NCI-H774 (cell line): ENCODE data around the gene EIF4G3.
A peak's percentile ranks its signal among the peaks of the same experiment; 100 is the strongest.
"Not testable (repeated sequence)": the region's sequence is repeated elsewhere in the genome, so short reads cannot be mapped to it uniquely, and the experiment has no call there.

Source experiments
- DNase-seq: peaks from one replicate; lab custom pipeline; 2025; lab: John Stamatoyannopoulos, UW

The EIF4G3 gene

DNA sequence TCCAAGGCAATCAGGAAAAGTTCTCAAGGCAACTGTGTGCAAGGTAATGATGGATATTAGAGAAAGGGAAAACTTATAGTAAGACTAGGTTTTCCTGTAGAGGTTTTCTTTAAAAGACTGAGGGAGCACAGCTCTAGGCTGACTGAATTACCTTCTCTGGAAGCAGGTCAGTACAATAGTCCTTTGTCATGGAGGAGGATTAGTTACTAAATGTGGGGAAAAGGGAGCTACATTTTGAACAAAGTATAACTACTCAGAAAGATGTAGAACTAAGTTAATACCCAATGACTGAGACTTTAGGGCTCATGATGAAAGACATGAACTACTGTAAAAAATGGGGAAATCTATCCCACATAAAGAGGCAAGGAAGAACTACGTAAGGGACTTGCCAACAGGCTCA lies 241.0 kb downstream of the EIF4G3 start:
- no peak for DNase-seq

GRCh38 chr1:20932437-20932977 lies 244.2 kb downstream of the EIF4G3 start:
- no peak for DNase-seq

GRCh38 chr1:20931930-20932436 lies 244.7 kb downstream of the EIF4G3 start:
- no peak for DNase-seq

GRCh38 chr1:20930427-20930826 lies 246.3 kb downstream of the EIF4G3 start:
- no peak for DNase-seq

DNA sequence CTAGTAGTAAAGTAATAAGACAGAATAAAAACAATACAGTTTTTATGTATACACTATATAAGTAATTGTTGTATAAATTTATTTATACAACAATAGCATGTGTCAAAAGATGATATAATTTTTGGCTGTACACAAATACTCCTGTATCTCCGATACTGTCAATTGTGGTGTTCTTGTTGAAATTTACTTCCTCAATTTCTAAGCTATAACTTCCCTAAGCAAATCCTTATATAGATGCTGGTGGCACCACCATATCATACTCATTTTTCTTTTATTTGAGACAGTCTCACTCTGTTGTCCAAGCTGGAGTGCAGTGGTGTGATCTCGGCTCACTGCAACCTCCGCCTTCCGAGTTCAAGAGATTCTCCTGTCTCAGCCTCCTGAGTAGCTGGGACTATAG lies 248.6 kb downstream of the EIF4G3 start:
- DNase-seq: no peak

- DNase-seq: no peak
Observed at GRCh38 chr1:20921285-20921684, 255.4 kb downstream of the EIF4G3 start.

GRCh38 chr1:20913242-20913641 lies 263.5 kb downstream of the EIF4G3 start:
- no peak for DNase-seq

- not testable (repeated sequence) for DNase-seq
Observed at GRCh38 chr1:20907526-20907925, 269.2 kb downstream of the EIF4G3 start.

- DNase-seq: no peak
Observed at GRCh38 chr1:20903437-20903836, 273.3 kb downstream of the EIF4G3 start.

DNA sequence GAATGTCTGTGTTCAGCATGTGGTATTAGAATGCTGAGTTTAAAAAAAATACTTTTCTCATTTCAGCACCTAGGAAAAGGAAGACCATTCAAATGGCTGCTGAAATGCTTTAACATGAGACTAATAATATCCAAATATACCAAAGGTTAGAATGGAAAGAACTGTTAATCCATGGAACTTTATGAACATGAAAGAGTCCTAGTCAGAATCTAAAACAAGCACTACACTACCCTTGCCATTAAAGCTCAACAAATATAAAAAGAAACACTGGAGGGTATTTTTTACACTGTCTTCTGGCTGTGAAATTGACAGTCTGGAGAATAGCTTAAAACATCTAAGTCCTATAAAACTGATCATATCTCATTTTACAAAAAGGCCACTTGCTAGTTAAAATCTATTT lies 276.6 kb downstream of the EIF4G3 start:
- no peak for DNase-seq

- DNase-seq: no peak
Observed at GRCh38 chr1:20899154-20899972, 277.3 kb downstream of the EIF4G3 start.

DNA sequence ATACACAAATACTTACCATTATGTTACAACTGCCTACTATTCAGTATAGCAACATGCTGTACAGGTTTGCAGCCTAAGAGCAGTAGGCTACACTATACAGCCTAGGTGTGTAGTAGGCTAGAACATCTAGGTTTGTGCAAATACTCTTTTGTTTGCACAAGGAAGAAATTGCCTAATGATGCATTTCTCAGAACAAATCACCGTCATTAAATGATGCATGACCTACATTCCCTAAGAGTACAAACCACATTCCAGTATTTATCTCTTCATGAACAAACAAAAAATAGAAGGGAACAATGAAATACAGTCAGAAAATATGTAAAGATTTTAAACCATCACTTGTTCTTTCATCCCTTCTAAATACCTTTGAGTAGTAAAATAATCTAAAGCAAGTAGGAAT lies 279.9 kb downstream of the EIF4G3 start:
- DNase-seq: peak; percentile 1

DNA sequence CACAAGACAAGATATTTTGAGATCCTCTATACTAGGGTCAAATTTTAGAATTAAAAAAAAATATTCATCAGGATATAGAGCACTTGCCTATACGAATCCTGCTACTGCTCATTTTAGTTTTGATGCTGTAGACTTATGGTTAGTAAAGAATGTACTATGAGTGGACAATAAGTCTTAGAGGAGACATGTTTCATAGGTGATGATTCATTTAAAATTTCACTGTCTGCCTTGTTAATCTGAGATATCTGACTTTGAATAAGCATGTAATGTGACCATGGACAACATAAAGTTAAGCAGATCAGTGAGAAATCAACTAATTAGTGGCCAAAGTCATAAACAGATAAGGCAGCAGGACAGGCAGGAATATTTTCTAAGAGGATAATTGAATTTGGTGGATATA lies 282.8 kb downstream of the EIF4G3 start:
- no peak for DNase-seq

GRCh38 chr1:20891091-20891490 lies 285.6 kb downstream of the EIF4G3 start:
- no peak for DNase-seq

DNA sequence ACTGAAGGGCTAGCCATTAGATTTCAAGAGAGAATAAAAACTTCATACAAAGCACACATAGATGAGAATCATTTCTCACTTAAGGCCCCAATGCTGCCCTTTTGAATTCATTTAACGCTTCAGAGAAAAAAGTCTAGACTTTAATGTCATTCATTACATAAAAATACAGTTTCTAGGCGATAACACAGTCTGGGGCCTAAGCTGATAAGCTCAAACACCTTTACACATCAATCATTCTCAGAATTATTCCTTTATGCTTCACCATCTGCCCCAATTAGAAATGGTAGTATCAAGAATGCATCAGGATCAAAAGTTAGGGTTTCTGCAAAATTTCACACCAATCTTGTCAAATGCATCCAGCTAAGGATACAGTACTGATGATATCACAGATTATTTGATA lies 289.5 kb downstream of the EIF4G3 start:
- DNase-seq: no peak

- no peak for DNase-seq
Observed at GRCh38 chr1:20885121-20885520, 291.6 kb downstream of the EIF4G3 start.

DNA sequence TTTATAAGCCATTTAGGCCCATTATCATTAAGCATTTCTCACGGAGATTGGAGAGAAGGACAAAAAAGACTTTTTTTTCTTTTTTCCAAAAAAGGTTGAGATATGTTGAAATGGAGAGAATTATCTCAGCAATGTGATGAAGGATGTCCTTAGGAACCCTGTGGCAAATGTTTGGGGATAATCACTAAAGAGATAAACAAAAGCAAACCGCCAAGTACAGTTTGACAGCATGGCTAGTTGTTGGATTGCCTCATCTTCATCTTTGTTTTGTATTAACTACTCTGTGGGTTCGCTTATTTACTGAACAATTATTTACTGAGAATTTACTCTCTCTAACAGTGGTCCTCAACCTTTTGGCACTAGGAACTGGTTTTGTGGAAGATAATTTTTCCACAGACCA lies 292.2 kb downstream of the EIF4G3 start:
- DNase-seq: no peak

- no peak for DNase-seq
Observed at GRCh38 chr1:20883766-20884165, 292.9 kb downstream of the EIF4G3 start.

DNA sequence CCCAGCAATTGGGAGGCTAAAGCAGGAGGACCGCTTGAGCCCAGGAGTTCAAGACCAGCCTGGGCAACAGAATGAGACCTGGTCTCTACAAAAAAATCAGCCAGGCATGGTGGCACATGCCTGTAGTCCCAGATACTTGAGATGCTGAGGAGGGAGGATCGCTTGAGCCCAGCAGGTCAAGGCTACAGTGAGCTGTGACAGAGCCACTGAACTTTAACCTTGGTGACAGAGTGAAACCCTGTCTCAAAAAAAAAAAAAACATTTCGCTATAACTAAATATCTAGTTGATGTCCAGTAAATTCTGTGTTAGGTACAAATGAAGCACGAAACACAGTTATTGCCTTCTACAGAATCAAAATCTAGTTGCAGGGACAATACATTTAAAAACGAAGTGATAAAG lies 293.9 kb downstream of the EIF4G3 start:
- DNase-seq: no peak

DNA sequence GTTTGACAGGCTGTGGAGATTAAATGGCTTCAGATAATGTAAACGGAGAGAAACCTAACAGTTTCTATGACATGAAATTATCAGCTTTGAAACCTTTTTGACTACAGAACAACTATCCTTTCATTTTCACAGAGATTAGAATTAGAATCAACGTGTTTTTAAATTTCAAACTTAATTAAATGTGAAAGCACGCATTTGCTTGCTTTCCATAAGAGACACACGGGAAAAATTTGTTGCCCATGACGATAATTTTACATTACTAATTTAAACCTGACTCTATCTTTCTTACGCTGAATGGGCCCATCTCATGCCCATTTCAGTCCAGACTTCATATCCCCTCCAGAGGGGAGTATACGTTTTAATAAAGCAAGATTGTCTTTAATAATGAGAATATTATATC lies 297.9 kb downstream of the EIF4G3 start:
- DNase-seq: no peak

- DNase-seq: no peak
Observed at GRCh38 chr1:20875198-20875973, 301.3 kb downstream of the EIF4G3 start.

- DNase-seq: no peak
Observed at GRCh38 chr1:20873311-20873710, 303.4 kb downstream of the EIF4G3 start.

GRCh38 chr1:20871419-20871818 lies 305.3 kb downstream of the EIF4G3 start:
- DNase-seq: no peak
